Smooth muscle cell (in vitro differentiated cells): ENCODE measurements around the gene ABCC5. TPM values are rescaled to one million over a fixed set of nuclear protein-coding genes. Genes with fewer than 3 reads are reported as not detected.

Experiments used
- DNase-seq: peaks from one replicate; lab custom pipeline; 2025; ENCODE audit not compliant: unreplicated experiment; lab: John Stamatoyannopoulos, UW
- H2AFZ ChIP-seq: fragments of 200-600 bp; sonication (generic); 2 replicates; pipeline ENCODE4 v1.6.0; 2016; ENCODE audit warnings: antibody characterized with exemption, low read depth, mild to moderate bottlenecking
- H3F3A ChIP-seq: fragments of 200-600 bp; sonication (generic); 2 replicates; pipeline ENCODE4 v1.6.0; 2017; ENCODE audit warnings: antibody characterized with exemption, low read depth
- H3K27ac ChIP-seq: fragments of 200-600 bp; sonication (generic); 2 replicates; pipeline ENCODE4 v1.5.1; 2016; ENCODE audit warnings: low read depth, mild to moderate bottlenecking
- H3K27me3 ChIP-seq: fragments of 200-600 bp; sonication (generic); 2 replicates; pipeline ENCODE4 v1.6.1; 2016; ENCODE audit warnings: low read depth, mild to moderate bottlenecking
- H3K36me3 ChIP-seq: fragments of 200-600 bp; sonication (generic); 2 replicates; pipeline ENCODE4 v1.5.1; 2016; ENCODE audit warnings: low read depth
- H3K4me1 ChIP-seq: fragments of 200-600 bp; sonication (generic); 2 replicates; pipeline ENCODE4 v1.5.1; 2016; ENCODE audit warnings: low read depth
- H3K4me2 ChIP-seq: fragments of 200-600 bp; sonication (generic); 2 replicates; pipeline ENCODE4 v1.6.0; 2016; ENCODE audit warnings: mild to moderate bottlenecking
- H3K4me3 ChIP-seq: fragments of 200-600 bp; sonication (generic); 2 replicates; pipeline ENCODE4 v1.5.1; 2016; ENCODE audit warnings: mild to moderate bottlenecking
- H3K79me2 ChIP-seq: fragments of 200-600 bp; sonication (generic); 2 replicates; pipeline ENCODE4 v1.6.0; 2016; ENCODE audit warnings: low read depth, mild to moderate bottlenecking
- H3K9ac ChIP-seq: fragments of 200-600 bp; sonication (generic); 2 replicates; pipeline ENCODE4 v1.6.0; 2016; ENCODE audit warnings: low read depth
- H3K9me3 ChIP-seq: fragments of 200-600 bp; sonication (generic); replicated peaks from 2 replicates; pipeline ENCODE4 v1.5.1; 2016; ENCODE audit warnings: low read depth
- H4K20me1 ChIP-seq: fragments of 200-600 bp; sonication (generic); 2 replicates; pipeline ENCODE4 v1.6.0; 2016; ENCODE audit warnings: low read depth
- CTCF ChIP-seq: fragments of 200-600 bp; sonication (generic); IDR thresholded peaks from 2 replicates; pipeline ENCODE4 v1.5.1; 2017; ENCODE audit warnings: borderline replicate concordance, mild to moderate bottlenecking, antibody characterized with exemption; ENCODE audit not compliant: insufficient read depth, poor library complexity, severe bottlenecking
- WGBS: methylation state at CpG from one replicate; pipeline ENCODE4 v1.1.7; 2016; ENCODE audit warnings: low lambda C conversion rate; 5-methylcytosine and 5-hydroxymethylcytosine counted together
- polyA plus RNA-seq: library from polyadenylated mRNA; unstranded; fragments of >200 nt; fragmentation: Nextera tagmentation; extraction: Ambion mirVana; gene quantifications from 2 replicates; pipeline ENCODE4 v1.2.1, GENCODE V29; 2016
- total RNA-seq: library from RNA; depleted of rRNA; stranded (reverse); fragments of >200 nt; gene quantifications from 2 replicates; pipeline ENCODE4 v1.2.3, GENCODE V29; 2014

Gene ABCC5
- total and polyA plus RNA-seq, 2 experiments from 2014 or later: 18.2 to 20.0 TPM

GRCh38 chr3:183931881-183932280 is 85.8 kb downstream of the ABCC5 start:
- Histone ChIP-seq H3K9ac (no peak overlapping the region), H3F3A (no peaks in the 10 kb centered on the region), H3K4me2 (no peak overlapping the region), H3K27ac (no peak overlapping the region), H3K36me3 (no peaks in the 10 kb centered on the region), H3K4me3 (no peak overlapping the region), H3K79me2 (no peaks in the 10 kb centered on the region), H3K9me3 (no peaks in the 10 kb centered on the region), H2AFZ (no peak overlapping the region), H3K27me3 (no peaks in the 10 kb centered on the region), H4K20me1 (no peaks in the 10 kb centered on the region), H3K4me1 (no peaks in the 10 kb centered on the region)
- no peak for TF ChIP-seq CTCF
- WGBS: 96% methylated on average over 2 of the region's 2 CpGs
- no peak for DNase-seq

- no peak overlapping the region for H3K9ac ChIP-seq
- no peak for TF ChIP-seq CTCF
- no peaks in the 10 kb centered on the region for H3K4me1 ChIP-seq
- H3K27me3 ChIP-seq: no peaks in the 10 kb centered on the region
- no peaks in the 10 kb centered on the region for H4K20me1 ChIP-seq
- no peaks in the 10 kb centered on the region for H3K36me3 ChIP-seq
- no peak overlapping the region for H3K4me2 ChIP-seq
- WGBS: 96% methylated on average over 10 of the region's 10 CpGs
- H2AFZ ChIP-seq: no peak overlapping the region
- no peak overlapping the region for H3K27ac ChIP-seq
- DNase-seq: no peak
- no peaks in the 10 kb centered on the region for H3K9me3 ChIP-seq
- no peak overlapping the region for H3K4me3 ChIP-seq
- H3K79me2 ChIP-seq: no peaks in the 10 kb centered on the region
- no peaks in the 10 kb centered on the region for H3F3A ChIP-seq
Observed at GRCh38 chr3:183930086-183930485, 87.6 kb downstream of the ABCC5 start.

- Histone ChIP-seq H3K4me3 (no peak overlapping the region), H3K9ac (no peak overlapping the region), H3F3A (no peaks in the 10 kb centered on the region), H3K4me1 (no peaks in the 10 kb centered on the region), H3K36me3 (peaks cover 4% of the 10 kb centered on the region), H4K20me1 (no peaks in the 10 kb centered on the region), H3K79me2 (no peaks in the 10 kb centered on the region), H3K4me2 (no peak overlapping the region), H3K27ac (no peak overlapping the region), H3K9me3 (no peaks in the 10 kb centered on the region), H2AFZ (no peak overlapping the region), H3K27me3 (no peaks in the 10 kb centered on the region)
- DNase-seq: no peak
- WGBS: 100% methylated on average over 3 of the region's 3 CpGs
- TF ChIP-seq CTCF: no peak
Observed at GRCh38 chr3:183927059-183927458, 90.6 kb downstream of the ABCC5 start.

- Histone ChIP-seq H3K79me2 (no peaks in the 10 kb centered on the region), H3K36me3 (peaks cover 4% of the 10 kb centered on the region), H4K20me1 (no peaks in the 10 kb centered on the region), H3K4me3 (no peak overlapping the region), H3K4me2 (no peak overlapping the region), H2AFZ (no peak overlapping the region), H3K27me3 (no peaks in the 10 kb centered on the region), H3K9me3 (no peaks in the 10 kb centered on the region), H3K27ac (no peak overlapping the region), H3F3A (no peaks in the 10 kb centered on the region), H3K4me1 (no peaks in the 10 kb centered on the region), H3K9ac (no peak overlapping the region)
- 89% methylated on average over 7 of the region's 7 CpGs for WGBS
- TF ChIP-seq CTCF: no peak
- DNase-seq: no peak
Observed at GRCh38 chr3:183924956-183925355, 92.7 kb downstream of the ABCC5 start.
